ENCODE results near the gene LRRC14B. TPM values are rescaled to one million over a fixed set of nuclear protein-coding genes. Genes with fewer than 3 reads are reported as not detected.
A peak's percentile ranks its signal among the peaks of the same experiment; 100 is the strongest.

LRRC14B gene
- total and polyA plus RNA-seq, 4 donors, result not detected

GRCh38 chr5:178110-178509, 13.2 kb upstream of the LRRC14B start:
- intact Hi-C loops (cut with DNase I), result no loop called here
- H3K27ac ChIP-seq (ENCODE audit: low read depth in 1 of 2, low read length in 2 of 2), result no peak overlapping the region
- peak in 1 of 2 donors; percentile 2 for DNase-seq
- ATAC-seq (ENCODE audit: low FRiP score), result no peak
- no peaks in the 10 kb centered on the region for H3K36me3 ChIP-seq (ENCODE audit: control insufficient read depth in 1 of 2, insufficient read depth in 2 of 2, low read length in 1 of 2)
- no peaks in the 10 kb centered on the region for H3K27me3 ChIP-seq (ENCODE audit: control insufficient read depth in 1 of 2, insufficient read depth in 2 of 2, low read length in 1 of 2)
- 71 to 75% methylated on average over 5 of the region's 5 CpGs for WGBS, 2 donors
- H3K4me1 ChIP-seq (ENCODE audit: control insufficient read depth in 1 of 2, insufficient read depth in 2 of 2, low read length in 2 of 2), result no peaks in the 10 kb centered on the region
- H3K4me3 ChIP-seq (ENCODE audit: low read length in 2 of 2), result no peak overlapping the region
- H3K9me3 ChIP-seq (ENCODE audit: control insufficient read depth, low read length), result no peaks in the 10 kb centered on the region

- no peak overlapping the region for H3K4me3 ChIP-seq (ENCODE audit: low read length in 2 of 2)
- no peaks in the 10 kb centered on the region for H3K36me3 ChIP-seq (ENCODE audit: control insufficient read depth in 1 of 2, insufficient read depth in 2 of 2, low read length in 1 of 2)
- H3K27me3 ChIP-seq (ENCODE audit: control insufficient read depth in 1 of 2, insufficient read depth in 2 of 2, low read length in 1 of 2), result no peaks in the 10 kb centered on the region
- WGBS, 2 donors, result 85 to 90% methylated on average over 9 of the region's 9 CpGs
- H3K27ac ChIP-seq (ENCODE audit: low read depth in 1 of 2, low read length in 2 of 2), result no peak overlapping the region
- intact Hi-C loops (cut with DNase I), result no loop called here
- no peaks in the 10 kb centered on the region for H3K9me3 ChIP-seq (ENCODE audit: control insufficient read depth, low read length)
- ATAC-seq (ENCODE audit: low FRiP score) (no peak), DNase-seq (peak in 1 of 2 donors; percentile 11)
- no peaks in the 10 kb centered on the region for H3K4me1 ChIP-seq (ENCODE audit: control insufficient read depth in 1 of 2, insufficient read depth in 2 of 2, low read length in 2 of 2)
Observed at GRCh38 chr5:179401-179800, 11.9 kb upstream of the LRRC14B start.

- peak in 1 of 2 donors; percentile 10 for DNase-seq
- no peaks in the 10 kb centered on the region for H3K27me3 ChIP-seq (ENCODE audit: control insufficient read depth in 1 of 2, insufficient read depth in 2 of 2, low read length in 1 of 2)
- H3K9me3 ChIP-seq (ENCODE audit: control insufficient read depth, low read length), result no peaks in the 10 kb centered on the region
- no peak for ATAC-seq (ENCODE audit: low FRiP score)
- no peaks in the 10 kb centered on the region for H3K36me3 ChIP-seq (ENCODE audit: control insufficient read depth in 1 of 2, insufficient read depth in 2 of 2, low read length in 1 of 2)
- H3K4me3 ChIP-seq (ENCODE audit: low read length in 2 of 2), result no peak overlapping the region
- no peaks in the 10 kb centered on the region for H3K4me1 ChIP-seq (ENCODE audit: control insufficient read depth in 1 of 2, insufficient read depth in 2 of 2, low read length in 2 of 2)
- intact Hi-C loops (cut with DNase I), result no loop called here
- 74 to 75% methylated on average over 13 of the region's 13 CpGs for WGBS, 2 donors
- H3K27ac ChIP-seq (ENCODE audit: low read depth in 1 of 2, low read length in 2 of 2), result no peak overlapping the region
Observed at GRCh38 chr5:180286-180918, 10.9 kb upstream of the LRRC14B start.

- DNase-seq (no peak), ATAC-seq (ENCODE audit: low FRiP score) (no peak)
- no peaks in the 10 kb centered on the region for H3K4me1 ChIP-seq (ENCODE audit: control insufficient read depth in 1 of 2, insufficient read depth in 2 of 2, low read length in 2 of 2)
- intact Hi-C loops (cut with DNase I), result no loop called here
- no peak overlapping the region for H3K27ac ChIP-seq (ENCODE audit: low read depth in 1 of 2, low read length in 2 of 2)
- WGBS, 2 donors, result 93 to 95% methylated on average over 9 of the region's 9 CpGs
- no peaks in the 10 kb centered on the region for H3K9me3 ChIP-seq (ENCODE audit: control insufficient read depth, low read length)
- H3K27me3 ChIP-seq (ENCODE audit: control insufficient read depth in 1 of 2, insufficient read depth in 2 of 2, low read length in 1 of 2), result no peaks in the 10 kb centered on the region
- no peak overlapping the region for H3K4me3 ChIP-seq (ENCODE audit: low read length in 2 of 2)
- H3K36me3 ChIP-seq (ENCODE audit: control insufficient read depth in 1 of 2, insufficient read depth in 2 of 2, low read length in 1 of 2), result no peaks in the 10 kb centered on the region
Observed at GRCh38 chr5:181160-181559, 10.1 kb upstream of the LRRC14B start.

DNA sequence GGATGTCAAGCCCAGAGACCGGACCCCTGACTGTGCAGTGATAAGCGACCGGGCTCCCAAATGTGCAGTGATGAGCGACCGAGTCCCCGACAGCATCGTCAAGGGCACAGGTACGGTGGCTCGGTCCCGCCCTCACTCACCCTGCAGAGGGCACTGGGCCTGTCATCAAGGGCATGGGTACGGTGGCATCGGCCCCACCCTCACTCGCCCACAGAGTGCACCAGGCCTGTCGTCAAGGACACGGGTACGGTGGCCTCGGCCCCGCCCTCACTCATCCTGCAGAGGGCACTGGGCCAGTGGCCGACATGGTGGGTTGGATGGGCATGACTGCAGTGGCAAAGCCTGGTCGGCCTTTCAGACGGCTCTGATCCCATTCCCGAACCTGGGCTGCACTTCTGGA, 9.7 kb upstream of the LRRC14B start:
- peak in 1 of 2 donors; percentile 41 for DNase-seq
- WGBS, 2 donors, result 92 to 94% methylated on average over 22 of the region's 22 CpGs

GRCh38 chr5:182126-182525, 9.2 kb upstream of the LRRC14B start:
- no peak for ATAC-seq (ENCODE audit: low FRiP score)
- Histone ChIP-seq H3K9me3 (ENCODE audit: control insufficient read depth, low read length) (no peaks in the 10 kb centered on the region), H3K4me3 (ENCODE audit: low read length in 2 of 2) (no peak overlapping the region), H3K36me3 (ENCODE audit: control insufficient read depth in 1 of 2, insufficient read depth in 2 of 2, low read length in 1 of 2) (no peaks in the 10 kb centered on the region), H3K27me3 (ENCODE audit: control insufficient read depth in 1 of 2, insufficient read depth in 2 of 2, low read length in 1 of 2) (no peaks in the 10 kb centered on the region), H3K4me1 (ENCODE audit: control insufficient read depth in 1 of 2, insufficient read depth in 2 of 2, low read length in 2 of 2) (no peaks in the 10 kb centered on the region), H3K27ac (ENCODE audit: low read depth in 1 of 2, low read length in 2 of 2) (no peak overlapping the region)
- peak in 1 of 2 donors; percentile 10 for DNase-seq
- WGBS, 2 donors, result 95 to 96% methylated on average over 12 of the region's 12 CpGs
- intact Hi-C loops (cut with DNase I), result no loop called here

More for the DNA sequence above, 9.7 kb upstream of the LRRC14B start:
- no peak for ATAC-seq (ENCODE audit: low FRiP score)
- Histone ChIP-seq H3K27me3 (ENCODE audit: control insufficient read depth in 1 of 2, insufficient read depth in 2 of 2, low read length in 1 of 2) (no peaks in the 10 kb centered on the region), H3K9me3 (ENCODE audit: control insufficient read depth, low read length) (no peaks in the 10 kb centered on the region), H3K4me1 (ENCODE audit: control insufficient read depth in 1 of 2, insufficient read depth in 2 of 2, low read length in 2 of 2) (no peaks in the 10 kb centered on the region), H3K4me3 (ENCODE audit: low read length in 2 of 2) (no peak overlapping the region), H3K36me3 (ENCODE audit: control insufficient read depth in 1 of 2, insufficient read depth in 2 of 2, low read length in 1 of 2) (no peaks in the 10 kb centered on the region), H3K27ac (ENCODE audit: low read depth in 1 of 2, low read length in 2 of 2) (no peak overlapping the region)
- intact Hi-C loops (cut with DNase I), result no loop called here

DNA sequence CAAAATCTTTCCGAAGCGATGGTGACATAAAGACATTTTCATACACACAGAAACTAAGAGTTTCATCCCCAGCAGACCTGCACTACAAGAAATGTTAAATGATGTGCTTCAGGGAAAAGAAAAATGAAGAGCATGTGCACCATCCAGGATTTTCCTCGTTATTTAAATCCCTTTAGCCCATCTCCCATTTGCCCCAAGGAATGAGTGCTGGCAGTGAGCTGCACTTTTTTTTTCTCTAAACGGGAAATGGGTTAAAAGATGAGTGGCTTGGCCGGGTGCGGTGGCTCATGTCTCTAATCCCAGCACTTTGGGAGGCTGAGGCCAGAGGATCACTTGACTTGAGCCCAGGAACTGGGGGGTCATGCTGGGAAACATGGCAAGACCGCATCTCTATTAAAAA, 6.8 kb upstream of the LRRC14B start:
- H3K4me3 ChIP-seq (ENCODE audit: low read length in 2 of 2), result no peak overlapping the region
- no peaks in the 10 kb centered on the region for H3K27me3 ChIP-seq (ENCODE audit: control insufficient read depth in 1 of 2, insufficient read depth in 2 of 2, low read length in 1 of 2)
- no peak overlapping the region for H3K27ac ChIP-seq (ENCODE audit: low read depth in 1 of 2, low read length in 2 of 2)
- H3K9me3 ChIP-seq (ENCODE audit: control insufficient read depth, low read length), result no peaks in the 10 kb centered on the region
- ATAC-seq (ENCODE audit: low FRiP score), result no peak
- no peak for DNase-seq
- intact Hi-C loops (cut with DNase I), result no loop called here
- no peaks in the 10 kb centered on the region for H3K4me1 ChIP-seq (ENCODE audit: control insufficient read depth in 1 of 2, insufficient read depth in 2 of 2, low read length in 2 of 2)
- 85% methylated on average over 7 of the region's 7 CpGs for WGBS, 2 donors
- no peaks in the 10 kb centered on the region for H3K36me3 ChIP-seq (ENCODE audit: control insufficient read depth in 1 of 2, insufficient read depth in 2 of 2, low read length in 1 of 2)

DNA sequence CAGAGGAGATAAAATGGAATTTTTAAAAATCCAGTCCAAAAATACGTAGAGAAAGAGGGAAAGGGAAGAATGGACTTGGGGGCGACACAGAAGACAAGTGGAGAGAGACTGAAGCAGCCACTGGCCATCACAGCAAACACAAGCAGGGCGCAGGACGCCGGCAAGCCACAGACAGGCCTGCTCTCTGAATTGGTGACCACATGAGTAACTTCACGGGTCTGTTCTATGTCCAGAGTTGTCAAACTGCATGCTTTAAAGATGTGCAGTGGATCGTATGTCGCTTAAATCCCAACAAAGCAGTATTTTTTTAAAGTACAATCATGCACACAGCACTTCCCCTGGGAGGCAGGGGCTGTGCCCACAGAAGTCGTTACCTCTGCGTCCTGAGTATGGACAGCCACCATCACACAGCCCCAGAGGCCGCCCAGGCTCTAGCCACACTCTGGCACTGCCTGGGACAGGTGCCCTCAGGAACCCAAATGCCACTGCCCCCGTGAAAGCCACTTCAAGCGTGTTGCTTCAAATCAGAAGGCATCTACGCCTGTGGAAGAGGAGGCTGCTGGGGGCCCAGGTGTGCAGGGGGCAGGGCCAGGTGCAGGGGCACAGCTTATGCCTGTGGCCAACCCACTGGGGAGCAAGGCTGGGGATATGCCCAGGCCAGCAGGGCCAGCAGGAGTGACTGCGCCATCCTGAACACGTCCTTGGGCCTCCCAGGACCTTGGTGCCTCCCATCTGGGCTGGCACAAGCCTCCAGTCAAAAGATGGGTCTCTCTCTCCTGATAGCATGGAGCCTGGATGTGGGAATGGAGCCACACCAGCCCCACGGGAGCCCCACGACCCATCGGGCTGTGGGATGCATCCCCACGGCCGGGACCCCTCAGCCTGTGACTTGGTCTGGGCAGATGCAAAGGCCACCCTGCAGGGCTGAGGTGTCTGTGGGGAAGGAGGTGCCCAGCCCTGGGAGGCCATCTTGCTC, 5.9 kb upstream of the LRRC14B start:
- H3K27me3 ChIP-seq (ENCODE audit: control insufficient read depth in 1 of 2, insufficient read depth in 2 of 2, low read length in 1 of 2), result no peaks in the 10 kb centered on the region
- ATAC-seq (ENCODE audit: low FRiP score) (no peak), DNase-seq (peak in 1 of 2 donors; percentile 45)
- no peaks in the 10 kb centered on the region for H3K4me1 ChIP-seq (ENCODE audit: control insufficient read depth in 1 of 2, insufficient read depth in 2 of 2, low read length in 2 of 2)
- intact Hi-C loops (cut with DNase I), result no loop called here
- 88 to 91% methylated on average over 21 of the region's 21 CpGs for WGBS, 2 donors
- no peak overlapping the region for H3K27ac ChIP-seq (ENCODE audit: low read depth in 1 of 2, low read length in 2 of 2)
- H3K4me3 ChIP-seq (ENCODE audit: low read length in 2 of 2), result no peak overlapping the region
- H3K9me3 ChIP-seq (ENCODE audit: control insufficient read depth, low read length), result no peaks in the 10 kb centered on the region
- no peaks in the 10 kb centered on the region for H3K36me3 ChIP-seq (ENCODE audit: control insufficient read depth in 1 of 2, insufficient read depth in 2 of 2, low read length in 1 of 2)

All from aorta (tissue), 5 donors.